ENCODE data around the gene STAT3. TPM values are rescaled to one million over a fixed set of nuclear protein-coding genes. Genes with fewer than 3 reads are reported as not detected.
A peak's percentile ranks its signal among the peaks of the same experiment; 100 is the strongest.

The STAT3 gene
- total and polyA plus RNA-seq, 2 of the 13 experiments (the other 11 are each of a cell fraction or from before 2014, with no cell fraction given): 61.8 to 62.4 TPM

DNA sequence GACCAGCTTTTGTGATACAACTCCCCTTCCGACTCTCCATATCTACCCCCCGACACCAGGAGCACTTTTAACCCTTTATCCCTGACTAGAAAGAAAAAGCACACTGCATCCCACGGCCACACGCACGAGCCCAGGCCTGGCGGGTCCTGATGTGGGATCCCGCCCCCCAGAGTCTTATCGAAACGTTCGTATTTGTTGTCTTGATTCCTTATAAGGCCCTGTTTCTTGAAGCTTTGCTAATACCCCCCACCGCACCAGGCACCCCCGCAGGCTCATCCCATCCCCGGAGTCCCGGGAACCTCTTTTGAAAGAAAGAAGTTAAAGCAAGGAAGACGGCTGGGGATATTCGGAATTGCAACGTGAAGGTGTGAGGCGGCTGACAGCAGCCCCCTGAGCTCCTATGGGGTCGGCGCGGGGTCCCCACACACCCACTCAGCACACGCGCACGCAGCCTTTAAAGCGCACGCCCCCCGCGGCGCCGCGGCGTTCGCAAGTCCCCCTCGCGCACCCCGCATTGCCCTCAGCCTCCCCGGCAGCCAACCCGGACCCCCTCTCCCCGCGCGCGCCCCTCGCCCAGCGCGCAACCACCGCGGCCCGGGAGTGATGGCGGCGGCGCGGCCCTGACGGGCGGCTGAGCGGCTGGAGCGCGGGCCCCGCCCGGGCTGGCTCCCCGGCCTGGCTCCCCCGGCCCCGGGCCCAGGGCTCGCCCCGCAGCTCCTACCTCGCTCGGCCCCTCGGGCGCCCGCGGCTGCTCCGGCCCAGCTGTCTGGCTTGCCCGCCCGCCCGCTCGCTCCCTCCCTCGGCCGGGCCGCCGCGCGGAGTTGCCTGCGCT lies 112.5 kb downstream of the STAT3 start (continued):
- TF ChIP-seq, protein P1, sequence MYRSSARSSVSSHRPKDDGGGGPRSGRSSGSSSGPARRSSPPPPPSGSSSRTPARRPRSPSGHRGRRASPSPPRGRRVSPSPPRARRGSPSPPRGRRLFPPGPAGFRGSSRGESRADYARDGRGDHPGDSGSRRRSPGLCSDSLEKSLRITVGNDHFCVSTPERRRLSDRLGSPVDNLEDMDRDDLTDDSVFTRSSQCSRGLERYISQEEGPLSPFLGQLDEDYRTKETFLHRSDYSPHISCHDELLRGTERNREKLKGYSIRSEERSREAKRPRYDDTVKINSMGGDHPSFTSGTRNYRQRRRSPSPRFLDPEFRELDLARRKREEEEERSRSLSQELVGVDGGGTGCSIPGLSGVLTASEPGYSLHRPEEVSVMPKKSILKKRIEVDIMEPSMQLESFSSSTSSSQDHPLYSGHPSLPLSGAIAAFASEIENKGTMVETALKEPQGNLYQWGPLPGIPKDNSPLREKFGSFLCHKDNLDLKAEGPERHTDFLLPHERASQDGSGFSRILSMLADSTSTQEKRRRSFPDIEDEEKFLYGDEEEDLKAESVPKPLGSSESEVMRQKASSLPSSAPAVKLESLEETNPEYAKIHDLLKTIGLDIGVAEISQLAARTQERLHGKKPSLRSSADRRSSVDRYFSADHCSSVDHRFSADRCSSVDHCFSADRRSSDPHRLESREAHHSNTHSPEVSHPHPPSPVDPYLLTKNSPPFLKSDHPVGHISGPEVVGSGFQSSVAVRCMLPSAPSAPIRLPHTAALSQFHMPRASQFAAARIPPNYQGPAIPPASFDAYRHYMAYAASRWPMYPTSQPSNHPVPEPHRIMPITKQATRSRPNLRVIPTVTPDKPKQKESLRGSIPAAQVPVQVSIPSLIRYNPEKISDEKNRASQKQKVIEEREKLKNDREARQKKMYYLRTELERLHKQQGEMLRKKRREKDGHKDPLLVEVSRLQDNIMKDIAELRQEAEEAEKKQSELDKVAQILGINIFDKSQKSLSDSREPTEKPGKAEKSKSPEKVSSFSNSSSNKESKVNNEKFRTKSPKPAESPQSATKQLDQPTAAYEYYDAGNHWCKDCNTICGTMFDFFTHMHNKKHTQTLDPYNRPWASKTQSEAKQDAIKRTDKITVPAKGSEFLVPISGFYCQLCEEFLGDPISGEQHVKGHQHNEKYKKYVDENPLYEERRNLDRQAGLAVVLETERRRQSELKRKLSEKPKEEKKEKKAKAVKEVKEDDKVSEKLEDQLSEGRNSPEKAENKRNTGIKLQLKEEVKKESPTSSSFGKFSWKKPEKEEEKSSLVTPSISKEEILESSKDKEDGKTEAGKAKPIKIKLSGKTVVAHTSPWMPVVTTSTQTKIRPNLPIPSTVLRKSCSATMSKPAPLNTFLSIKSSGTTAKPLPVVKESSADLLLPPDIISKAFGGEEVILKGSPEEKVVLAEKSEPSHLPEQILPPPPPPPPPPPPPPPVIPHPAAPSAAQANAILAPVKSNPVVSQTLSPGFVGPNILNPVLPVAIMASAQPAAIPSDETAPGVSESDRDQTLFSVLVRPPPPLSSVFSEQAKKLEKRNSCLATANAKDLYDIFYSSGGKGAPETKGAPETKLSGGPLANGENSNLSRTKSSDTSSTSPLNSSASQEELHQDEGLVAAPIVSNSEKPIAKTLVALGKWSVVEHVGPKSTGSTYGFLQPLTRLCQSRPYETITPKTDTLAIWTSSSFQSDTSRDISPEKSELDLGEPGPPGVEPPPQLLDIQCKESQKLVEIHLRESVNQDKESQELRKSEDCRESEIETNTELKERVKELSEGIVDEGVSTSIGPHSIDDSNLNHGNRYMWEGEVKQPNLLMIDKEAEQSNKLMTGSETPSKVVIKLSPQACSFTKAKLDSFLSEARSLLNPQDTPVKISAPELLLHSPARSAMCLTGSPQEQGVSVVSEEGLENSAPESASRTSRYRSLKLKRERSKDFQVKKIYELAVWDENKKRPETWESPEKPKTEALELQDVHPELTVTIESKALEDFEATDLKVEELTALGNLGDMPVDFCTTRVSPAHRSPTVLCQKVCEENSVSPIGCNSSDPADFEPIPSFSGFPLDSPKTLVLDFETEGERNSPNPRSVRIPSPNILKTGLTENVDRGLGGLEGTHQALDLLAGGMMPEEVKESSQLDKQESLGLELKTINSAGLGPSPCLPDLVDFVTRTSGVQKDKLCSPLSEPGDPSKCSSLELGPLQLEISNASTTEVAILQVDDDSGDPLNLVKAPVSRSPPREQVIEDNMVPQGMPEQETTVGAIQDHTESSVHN (CRISPR knock-in tag; IDR thresholded peaks at IDR 0.05): no peak
- TF ChIP-seq KAT8 (CRISPR knock-in tag; IDR thresholded peaks at IDR 0.05) (no peak), ERF (CRISPR knock-in tag; IDR thresholded peaks at IDR 0.05) (0 out of 2 replicates have a peak, but pooled peaks have one; percentile 3), ZNF75D (CRISPR knock-in tag; IDR thresholded peaks at IDR 0.05; ENCODE audit: borderline replicate concordance) (no peak), ZBTB3 (CRISPR knock-in tag; IDR thresholded peaks at IDR 0.05; ENCODE audit: borderline replicate concordance, low read depth) (no peak), ZNF382 (CRISPR knock-in tag; IDR thresholded peaks at IDR 0.05; ENCODE audit: borderline replicate concordance) (no peak), ZNF616 (CRISPR knock-in tag; IDR thresholded peaks at IDR 0.05; ENCODE audit: low read depth) (no peak), NR2F2 (IDR thresholded peaks at IDR 0.05; ENCODE audit: borderline replicate concordance, low read depth) (no peak), SMYD3 (CRISPR knock-in tag; IDR thresholded peaks at IDR 0.05) (peak; percentile 65; the same call in 1 of the 2 replicates), SUZ12 (IDR thresholded peaks at IDR 0.05; ENCODE audit: low read depth, low read length) (no peak), ZNF607 (CRISPR knock-in tag; IDR thresholded peaks at IDR 0.05; ENCODE audit: borderline replicate concordance) (0 out of 2 replicates have a peak, but pooled peaks have one; percentile 10), ZNF776 (CRISPR knock-in tag; IDR thresholded peaks at IDR 0.05) (no peak), FOXO1 (CRISPR knock-in tag; IDR thresholded peaks at IDR 0.05) (no peak)
- TF ChIP-seq, protein P2, sequence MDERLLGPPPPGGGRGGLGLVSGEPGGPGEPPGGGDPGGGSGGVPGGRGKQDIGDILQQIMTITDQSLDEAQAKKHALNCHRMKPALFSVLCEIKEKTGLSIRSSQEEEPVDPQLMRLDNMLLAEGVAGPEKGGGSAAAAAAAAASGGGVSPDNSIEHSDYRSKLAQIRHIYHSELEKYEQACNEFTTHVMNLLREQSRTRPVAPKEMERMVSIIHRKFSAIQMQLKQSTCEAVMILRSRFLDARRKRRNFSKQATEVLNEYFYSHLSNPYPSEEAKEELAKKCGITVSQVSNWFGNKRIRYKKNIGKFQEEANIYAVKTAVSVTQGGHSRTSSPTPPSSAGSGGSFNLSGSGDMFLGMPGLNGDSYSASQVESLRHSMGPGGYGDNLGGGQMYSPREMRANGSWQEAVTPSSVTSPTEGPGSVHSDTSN (CRISPR knock-in tag; IDR thresholded peaks at IDR 0.05): no peak
- TF ChIP-seq, protein P3, sequence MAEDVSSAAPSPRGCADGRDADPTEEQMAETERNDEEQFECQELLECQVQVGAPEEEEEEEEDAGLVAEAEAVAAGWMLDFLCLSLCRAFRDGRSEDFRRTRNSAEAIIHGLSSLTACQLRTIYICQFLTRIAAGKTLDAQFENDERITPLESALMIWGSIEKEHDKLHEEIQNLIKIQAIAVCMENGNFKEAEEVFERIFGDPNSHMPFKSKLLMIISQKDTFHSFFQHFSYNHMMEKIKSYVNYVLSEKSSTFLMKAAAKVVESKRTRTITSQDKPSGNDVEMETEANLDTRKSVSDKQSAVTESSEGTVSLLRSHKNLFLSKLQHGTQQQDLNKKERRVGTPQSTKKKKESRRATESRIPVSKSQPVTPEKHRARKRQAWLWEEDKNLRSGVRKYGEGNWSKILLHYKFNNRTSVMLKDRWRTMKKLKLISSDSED (CRISPR knock-in tag; IDR thresholded peaks at IDR 0.05): no peak
- TF ChIP-seq, protein P4, sequence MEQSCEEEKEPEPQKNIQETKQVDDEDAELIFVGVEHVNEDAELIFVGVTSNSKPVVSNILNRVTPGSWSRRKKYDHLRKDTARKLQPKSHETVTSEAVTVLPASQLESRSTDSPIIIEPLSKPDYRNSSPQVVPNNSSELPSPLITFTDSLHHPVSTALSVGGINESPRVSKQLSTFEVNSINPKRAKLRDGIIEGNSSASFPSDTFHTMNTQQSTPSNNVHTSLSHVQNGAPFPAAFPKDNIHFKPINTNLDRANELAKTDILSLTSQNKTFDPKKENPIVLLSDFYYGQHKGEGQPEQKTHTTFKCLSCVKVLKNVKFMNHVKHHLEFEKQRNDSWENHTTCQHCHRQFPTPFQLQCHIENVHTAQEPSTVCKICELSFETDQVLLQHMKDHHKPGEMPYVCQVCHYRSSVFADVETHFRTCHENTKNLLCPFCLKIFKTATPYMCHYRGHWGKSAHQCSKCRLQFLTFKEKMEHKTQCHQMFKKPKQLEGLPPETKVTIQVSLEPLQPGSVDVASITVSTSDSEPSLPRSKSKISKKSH (CRISPR knock-in tag; IDR thresholded peaks at IDR 0.05; ENCODE audit: borderline replicate concordance): 0 out of 2 replicates have a peak, but pooled peaks have one; percentile 33
